ENCODE data around the gene LDB2.

Gene LDB2

GRCh38 chr4:16677001-16677944, 221.2 kb downstream of the LDB2 start:
- no peak for DNase-seq

GRCh38 chr4:16676230-16676770, 222.1 kb downstream of the LDB2 start:
- DNase-seq, result no peak

- no peak for DNase-seq
Observed at GRCh38 chr4:16674082-16674481, 224.4 kb downstream of the LDB2 start.

GRCh38 chr4:16672421-16672820, 226.0 kb downstream of the LDB2 start:
- DNase-seq, result no peak

GRCh38 chr4:16671741-16672140, 226.7 kb downstream of the LDB2 start:
- no peak for DNase-seq

GRCh38 chr4:16670727-16671126, 227.7 kb downstream of the LDB2 start:
- no peak for DNase-seq

- no peak for DNase-seq
Observed at GRCh38 chr4:16669036-16669435, 229.4 kb downstream of the LDB2 start.

GRCh38 chr4:16668488-16668887, 230.0 kb downstream of the LDB2 start:
- no peak for DNase-seq

GRCh38 chr4:16667464-16667863, 231.0 kb downstream of the LDB2 start:
- no peak for DNase-seq

- DNase-seq, result no peak
Observed at GRCh38 chr4:16665942-16666551, 232.4 kb downstream of the LDB2 start.

GRCh38 chr4:16663732-16664131, 234.7 kb downstream of the LDB2 start:
- no peak for DNase-seq

GRCh38 chr4:16663307-16663706, 235.1 kb downstream of the LDB2 start:
- no peak for DNase-seq

GRCh38 chr4:16661813-16662212, 236.6 kb downstream of the LDB2 start:
- DNase-seq, result no peak

GRCh38 chr4:16660656-16661055, 237.8 kb downstream of the LDB2 start:
- no peak for DNase-seq

- no peak for DNase-seq
Observed at GRCh38 chr4:16659694-16660093, 238.8 kb downstream of the LDB2 start.

GRCh38 chr4:16659079-16659478, 239.4 kb downstream of the LDB2 start:
- DNase-seq, result no peak

GRCh38 chr4:16658183-16658582, 240.3 kb downstream of the LDB2 start:
- no peak for DNase-seq

- no peak for DNase-seq
Observed at GRCh38 chr4:16655111-16655510, 243.3 kb downstream of the LDB2 start.

- no peak for DNase-seq
Observed at GRCh38 chr4:16652732-16653305, 245.6 kb downstream of the LDB2 start.

- DNase-seq, result no peak
Observed at GRCh38 chr4:16646459-16646858, 252.0 kb downstream of the LDB2 start.

- no peak for DNase-seq
Observed at GRCh38 chr4:16643893-16644292, 254.6 kb downstream of the LDB2 start.

- no peak for DNase-seq
Observed at GRCh38 chr4:16642897-16643296, 255.5 kb downstream of the LDB2 start.

GRCh38 chr4:16641971-16642370, 256.5 kb downstream of the LDB2 start:
- DNase-seq, result no peak
